C1 segment of cervical spinal cord (tissue), 14 donors: ENCODE results near the gene MEP1B.
A peak's percentile ranks its signal among the peaks of the same experiment; 100 is the strongest.
"Not testable (repeated sequence)": the region's sequence is repeated elsewhere in the genome, so short reads cannot be mapped to it uniquely, and the experiment has no call there.

Source experiments
- DNase-seq, 14 donors: peaks; one replicate each; lab custom pipeline; 2025; lab: John Stamatoyannopoulos, UW

The MEP1B gene

DNA sequence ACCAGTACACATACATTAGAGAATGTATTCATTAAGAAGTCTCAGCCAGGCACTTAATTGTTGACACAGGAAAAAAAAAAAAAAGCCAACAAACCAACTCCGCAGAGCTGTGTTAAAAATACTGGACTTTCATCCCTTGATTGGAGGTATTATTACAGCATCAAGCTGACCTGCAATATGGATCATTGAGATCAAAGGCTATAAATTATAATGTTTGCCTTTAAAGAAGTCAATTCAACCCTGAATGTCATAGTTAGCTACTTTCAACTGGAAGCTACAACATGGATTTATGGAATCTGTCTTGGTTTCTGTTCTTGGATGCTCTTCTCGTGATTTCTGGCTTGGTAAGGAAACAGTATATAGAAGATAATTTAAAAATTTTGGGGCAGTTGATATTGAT lies at the start of gene MEP1B:
MEP1B (plus strand) TSS at position 250 of the 400 bp plus-strand sequence; CDS start at position 282, 32 bp downstream.
- no peak for DNase-seq

DNA sequence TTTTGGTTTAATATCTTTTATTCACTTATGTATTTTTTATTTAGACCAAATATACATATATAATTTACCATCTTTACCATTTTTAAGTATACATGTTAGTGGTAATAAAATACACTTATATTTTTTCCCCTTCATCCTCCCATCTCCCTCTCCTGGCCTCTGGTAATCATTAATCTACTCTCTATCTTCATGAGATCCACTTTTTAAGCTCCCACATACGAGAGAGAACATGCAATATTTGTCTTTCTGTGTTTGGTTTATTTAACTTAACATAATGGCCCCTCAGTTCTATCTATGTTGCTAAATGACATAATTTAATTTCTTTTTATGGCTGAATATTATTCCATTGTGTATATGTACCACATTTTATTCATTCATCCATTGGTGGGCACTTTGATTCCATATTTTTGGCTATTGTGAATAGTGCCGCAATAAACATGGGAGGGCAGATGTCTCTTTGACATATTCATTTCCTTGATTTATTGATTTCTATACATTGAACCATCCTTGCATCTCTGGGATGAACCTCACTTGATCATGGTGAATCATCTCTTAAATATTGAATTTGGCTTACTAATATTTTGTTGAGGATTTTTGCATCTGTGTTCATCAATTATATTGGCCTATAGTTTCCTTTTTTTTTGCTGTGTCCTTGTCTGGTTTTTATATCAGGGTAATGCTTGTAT lies 41.5 kb upstream of the MEP1B start:
- no peak for DNase-seq

DNA sequence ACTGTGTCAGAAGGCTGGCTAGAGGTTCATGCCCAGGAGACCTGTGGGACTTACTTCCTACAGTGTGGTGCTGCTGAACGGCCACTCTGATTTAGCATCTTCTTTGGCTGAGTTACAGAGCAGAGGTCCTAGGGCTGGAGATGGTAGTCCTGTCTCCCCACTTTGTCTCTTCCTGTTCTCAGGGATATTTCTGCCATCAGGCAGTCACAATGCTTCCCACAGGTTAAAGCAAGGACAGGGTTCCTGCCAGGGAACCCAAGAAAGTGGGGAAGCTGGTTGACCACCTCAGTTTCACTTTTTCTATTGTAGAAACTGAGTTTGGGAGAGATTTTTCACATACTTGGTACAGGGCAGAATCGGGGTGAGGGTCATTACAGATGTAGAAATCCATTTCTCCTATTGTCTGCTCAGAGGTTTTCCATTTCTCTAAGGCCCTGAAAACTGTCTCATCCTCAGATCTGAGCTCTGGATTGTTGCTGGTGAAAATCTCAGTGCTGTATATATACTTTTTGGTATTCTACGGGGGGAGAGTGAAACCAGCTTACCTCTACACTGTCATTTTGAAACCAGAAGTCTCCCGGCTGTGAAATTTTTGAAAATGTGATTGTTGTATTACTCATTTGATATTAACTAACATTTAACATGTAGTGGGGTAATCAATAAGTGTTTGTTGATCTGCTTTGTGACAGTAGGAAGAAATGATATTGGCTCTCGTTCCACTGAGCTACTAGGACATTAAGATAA lies 37.0 kb upstream of the MEP1B start:
- DNase-seq: no peak

DNA sequence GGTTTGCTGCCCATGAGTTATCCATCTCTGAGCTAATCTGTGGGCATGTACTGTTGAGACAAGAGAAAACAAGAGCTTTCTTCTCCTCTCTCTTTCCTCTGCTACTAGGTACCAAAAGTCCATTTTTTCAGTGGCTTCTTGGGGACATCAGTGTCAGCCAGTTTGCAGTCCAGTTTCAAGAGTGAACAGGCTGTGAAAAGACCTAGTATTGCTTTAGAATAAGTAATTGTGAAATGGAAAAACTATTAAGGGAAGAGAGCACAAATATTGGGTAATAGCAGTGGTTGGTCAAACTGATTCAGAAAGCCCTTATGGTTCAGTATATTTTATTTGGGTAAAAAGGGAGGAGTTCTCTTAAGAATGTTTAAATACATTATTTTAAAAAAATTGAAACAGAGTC lies 33.0 kb upstream of the MEP1B start:
- no peak for DNase-seq

DNA sequence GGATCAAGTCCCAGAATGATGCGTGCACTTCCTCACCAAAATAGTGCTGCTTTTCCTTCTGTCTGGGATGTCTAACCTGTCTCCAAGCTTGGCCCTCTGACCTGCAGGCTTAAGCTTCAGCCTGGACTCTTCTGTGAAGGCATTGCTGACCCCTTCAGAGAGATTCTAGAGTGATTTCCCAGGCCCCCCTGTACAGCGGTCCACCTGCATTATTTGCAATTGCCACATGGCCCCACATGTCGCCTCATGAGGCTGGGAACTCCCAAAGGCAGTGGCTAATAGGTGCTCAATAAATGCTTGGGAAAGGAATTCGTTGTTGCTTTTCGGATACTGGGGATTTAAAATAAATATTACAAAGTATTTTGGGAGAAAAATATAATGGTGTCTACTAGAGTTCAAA lies 32.3 kb upstream of the MEP1B start:
- DNase-seq: no peak

DNA sequence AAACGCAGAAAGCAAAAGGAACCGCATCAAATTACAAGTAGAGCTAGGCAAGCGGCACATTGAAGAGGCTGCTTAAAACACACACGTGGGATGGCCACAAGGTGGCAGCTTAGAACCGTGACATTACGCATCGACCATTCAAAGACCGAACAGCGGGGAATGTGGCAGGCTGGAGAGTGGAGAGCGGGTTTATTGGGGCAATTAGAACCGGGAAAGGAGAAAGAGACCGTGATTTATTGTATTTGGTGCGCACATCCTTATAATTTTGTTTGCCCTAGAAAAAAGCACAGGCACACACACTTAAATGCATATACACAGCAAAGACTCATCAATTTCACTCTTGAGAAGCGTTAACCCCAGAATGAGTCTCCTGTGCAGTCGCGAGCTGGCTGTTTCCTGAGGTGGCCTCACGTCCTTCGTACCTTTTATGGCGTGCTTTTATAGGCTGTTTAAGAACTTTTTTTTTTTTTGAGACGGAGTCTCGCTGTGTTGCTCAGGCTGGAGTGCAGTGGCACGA lies 31.7 kb upstream of the MEP1B start:
- peak in 13 of 14 donors; percentile 2 to 70 (median 58) for DNase-seq

DNA sequence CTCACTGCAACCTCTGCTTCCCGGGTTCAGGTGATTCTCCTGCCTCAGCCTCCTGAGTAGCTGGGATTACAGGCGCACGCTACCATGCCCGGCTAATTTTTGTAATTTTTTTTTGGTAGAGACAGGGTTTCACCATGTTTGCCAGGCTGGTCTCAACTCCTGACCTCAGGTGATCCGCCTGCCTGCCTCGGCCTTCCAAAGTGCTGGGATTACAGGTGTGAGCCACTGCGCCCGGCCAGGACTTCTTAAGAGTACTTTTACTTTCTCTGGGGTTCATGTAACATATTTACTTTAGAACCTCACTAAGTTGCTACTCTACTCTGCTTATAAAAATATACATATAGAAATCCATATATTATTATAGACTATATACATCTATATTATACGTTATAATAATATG lies 31.2 kb upstream of the MEP1B start:
- not testable (repeated sequence) for DNase-seq

DNA sequence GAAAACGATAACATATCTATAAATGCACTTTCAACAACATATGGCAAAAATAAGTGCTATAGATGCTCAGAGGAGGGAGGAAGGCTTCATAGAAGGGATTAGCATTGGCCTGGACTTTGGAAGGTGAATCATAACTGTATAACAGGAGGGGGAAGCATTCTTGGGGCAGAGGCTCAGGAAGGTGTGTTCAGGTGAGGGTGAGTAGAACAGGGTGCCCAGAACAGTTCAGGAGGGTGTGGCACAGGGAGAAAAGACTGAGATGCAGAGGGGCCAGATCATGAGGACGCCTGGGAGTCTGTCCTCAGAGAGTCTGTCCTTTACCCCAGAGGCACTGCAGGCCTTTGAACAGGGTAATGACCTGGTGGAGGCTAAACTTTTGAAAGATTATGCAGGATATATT lies 29.3 kb upstream of the MEP1B start:
- DNase-seq: no peak

DNA sequence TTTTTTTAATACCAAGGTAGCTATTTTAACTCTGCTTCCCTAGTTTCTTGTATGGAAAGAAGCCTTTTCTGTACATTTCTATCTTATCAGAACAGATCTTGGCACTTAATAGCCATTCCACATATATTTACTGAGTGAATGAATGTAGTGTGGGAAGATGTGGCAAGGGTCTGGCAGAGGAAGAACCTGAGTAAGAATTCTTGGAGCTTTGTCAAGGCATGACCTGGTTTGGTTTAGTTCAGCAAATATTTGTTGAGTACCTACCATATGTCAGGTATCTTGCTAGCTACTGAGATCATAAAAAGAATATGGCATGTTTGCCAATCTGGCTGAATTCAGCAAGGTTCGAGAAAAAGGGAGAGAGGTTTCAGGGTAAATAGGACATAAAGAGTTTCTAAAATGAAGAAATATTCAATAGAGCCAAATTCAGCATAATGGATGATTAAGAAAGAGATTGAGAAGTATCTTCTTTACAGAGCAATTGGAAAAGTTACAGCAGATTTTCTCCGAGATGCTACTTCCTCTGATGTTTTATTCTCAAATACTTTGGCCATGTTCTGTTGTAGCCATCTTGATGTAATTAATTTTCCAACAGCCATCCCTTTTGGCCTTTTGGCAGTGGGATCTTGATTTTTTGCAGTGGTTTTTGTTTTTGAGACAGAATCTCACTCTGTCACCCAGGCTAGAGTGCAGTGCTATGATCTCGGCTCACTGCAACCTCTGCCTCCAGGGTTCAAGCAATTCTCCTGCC lies 21.7 kb upstream of the MEP1B start:
- no peak for DNase-seq

DNA sequence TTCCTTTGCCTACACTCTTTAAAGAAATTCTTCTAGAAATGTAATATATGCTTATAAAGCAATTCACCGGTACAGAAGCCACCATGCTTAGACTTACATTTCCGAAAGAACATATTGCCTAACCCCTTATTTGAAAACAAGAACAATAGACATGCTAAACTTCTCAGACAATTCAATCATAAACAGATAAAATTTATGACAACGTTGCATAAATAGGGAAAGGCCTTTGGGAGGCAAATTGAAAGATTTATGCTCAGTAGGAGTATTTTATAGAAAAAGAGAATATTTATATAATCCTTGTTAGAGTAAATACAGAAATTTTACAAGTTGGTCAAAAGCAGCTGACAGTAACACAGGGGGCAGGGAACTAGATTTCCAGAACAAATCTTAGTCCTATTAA lies 16.2 kb upstream of the MEP1B start:
- DNase-seq: no peak

DNA sequence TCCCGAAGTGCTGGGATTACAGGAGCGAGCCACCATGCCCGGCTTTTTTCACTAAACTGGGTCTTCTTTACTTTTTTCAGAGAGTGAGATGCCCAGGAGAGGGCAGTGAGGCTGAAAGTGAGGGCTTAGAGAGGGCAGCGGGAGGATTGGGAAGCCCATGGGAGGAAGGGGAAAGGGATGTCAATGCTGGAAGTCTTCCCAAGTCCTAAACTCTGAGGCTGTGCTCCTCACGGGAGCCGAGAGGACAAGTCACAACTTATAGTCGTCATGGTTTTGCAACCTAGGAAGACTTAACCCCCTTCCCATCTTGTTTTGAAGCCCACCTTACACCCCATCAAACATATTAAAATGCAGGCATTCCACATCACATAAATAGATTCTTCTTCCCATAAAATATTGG lies 15.1 kb upstream of the MEP1B start:
- DNase-seq: no peak

DNA sequence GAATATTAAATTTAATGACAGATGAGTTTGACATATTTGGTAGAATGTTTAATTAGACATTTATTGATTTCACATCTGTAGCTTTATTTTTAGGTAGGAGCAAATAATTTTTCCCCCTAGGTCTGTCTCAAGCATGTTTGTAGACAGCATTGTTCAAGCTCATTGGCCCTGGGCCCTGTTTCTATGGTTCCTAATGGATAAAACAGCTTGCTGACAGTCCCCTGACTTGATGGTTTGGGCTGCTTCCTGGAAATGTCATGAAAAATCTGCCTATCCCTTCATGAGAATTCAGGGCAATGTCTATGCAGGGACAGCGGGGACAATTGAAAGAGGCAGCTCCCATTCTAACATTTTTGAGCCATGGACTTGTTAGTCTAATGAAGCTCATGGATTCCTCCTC lies 14.6 kb upstream of the MEP1B start:
- peak in 10 of 14 donors; percentile 7 to 51 (median 26) for DNase-seq

DNA sequence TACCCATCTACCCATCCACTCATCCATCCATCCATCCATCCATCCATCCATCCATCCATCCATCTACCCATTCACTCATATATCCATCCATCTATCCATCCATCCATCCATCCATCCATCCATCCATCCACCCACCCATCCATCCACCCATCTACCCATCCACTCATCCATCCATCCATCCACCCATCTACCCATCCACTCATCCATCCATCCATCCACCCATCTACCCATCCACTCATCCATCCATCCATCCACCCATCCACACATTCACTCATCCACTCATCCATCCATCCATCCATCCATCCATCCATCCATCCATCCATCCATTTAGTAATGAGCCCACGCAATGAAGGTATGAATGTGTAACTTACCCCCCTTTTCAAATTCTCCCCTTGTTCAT lies 13.1 kb upstream of the MEP1B start:
- DNase-seq: not testable (repeated sequence)

DNA sequence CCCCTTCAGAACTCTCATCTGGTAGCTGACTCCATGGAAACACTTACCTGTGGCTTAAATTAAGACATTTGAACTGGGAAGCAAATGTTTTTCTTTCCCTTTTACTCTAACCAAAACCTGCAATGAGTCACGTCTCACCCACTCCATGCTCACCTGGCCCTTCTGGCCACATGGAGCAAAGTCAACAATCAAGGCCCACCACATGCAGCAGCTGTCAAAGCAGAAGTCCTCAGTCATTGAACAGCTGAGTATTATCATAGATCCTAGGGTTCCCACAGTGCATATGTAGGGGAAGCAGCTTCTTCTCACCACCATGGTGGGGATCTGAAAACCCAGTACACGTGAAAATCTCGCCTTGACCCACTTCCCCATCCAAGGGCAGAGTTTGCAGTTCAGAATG lies 12.3 kb upstream of the MEP1B start:
- DNase-seq: no peak

DNA sequence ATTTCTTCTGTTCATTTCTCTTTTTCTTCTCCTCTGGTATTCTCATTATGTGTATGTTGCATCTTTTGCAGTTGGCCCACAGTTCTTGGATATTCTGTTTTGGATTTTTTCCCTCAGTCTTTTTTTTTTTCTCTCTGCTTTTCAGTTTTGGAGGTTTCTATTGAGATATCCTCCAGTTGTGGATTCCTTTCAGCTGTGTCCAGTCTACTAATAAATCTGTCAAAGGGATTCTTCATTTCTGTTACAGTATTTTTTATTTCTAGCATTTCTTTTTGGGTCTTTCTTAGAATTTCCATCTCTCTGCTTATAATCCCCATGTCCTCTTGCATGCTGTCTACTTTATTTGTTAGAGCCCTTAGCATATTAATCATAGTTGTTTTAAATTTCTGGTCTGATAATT lies 6.3 kb upstream of the MEP1B start:
- DNase-seq: no peak

DNA sequence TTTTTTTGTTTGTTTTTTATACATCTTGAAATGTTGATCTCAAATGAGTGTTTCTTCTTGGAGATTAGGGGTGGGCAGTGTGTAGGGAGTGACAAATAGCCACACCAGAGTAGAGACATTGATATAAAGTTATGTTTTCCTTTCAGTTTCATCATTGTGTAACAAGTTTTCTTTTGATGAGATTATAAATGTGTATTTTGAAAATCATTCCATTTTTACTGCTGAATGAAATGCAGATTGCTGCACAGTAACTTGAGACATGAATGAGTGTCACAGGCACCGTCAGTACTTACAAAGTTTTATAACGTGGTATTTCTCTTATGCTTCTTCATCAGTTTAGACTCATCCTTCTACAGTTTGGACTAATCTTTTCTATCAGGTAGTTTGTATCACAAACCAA lies 370 bp downstream of the MEP1B start:
- no peak for DNase-seq

DNA sequence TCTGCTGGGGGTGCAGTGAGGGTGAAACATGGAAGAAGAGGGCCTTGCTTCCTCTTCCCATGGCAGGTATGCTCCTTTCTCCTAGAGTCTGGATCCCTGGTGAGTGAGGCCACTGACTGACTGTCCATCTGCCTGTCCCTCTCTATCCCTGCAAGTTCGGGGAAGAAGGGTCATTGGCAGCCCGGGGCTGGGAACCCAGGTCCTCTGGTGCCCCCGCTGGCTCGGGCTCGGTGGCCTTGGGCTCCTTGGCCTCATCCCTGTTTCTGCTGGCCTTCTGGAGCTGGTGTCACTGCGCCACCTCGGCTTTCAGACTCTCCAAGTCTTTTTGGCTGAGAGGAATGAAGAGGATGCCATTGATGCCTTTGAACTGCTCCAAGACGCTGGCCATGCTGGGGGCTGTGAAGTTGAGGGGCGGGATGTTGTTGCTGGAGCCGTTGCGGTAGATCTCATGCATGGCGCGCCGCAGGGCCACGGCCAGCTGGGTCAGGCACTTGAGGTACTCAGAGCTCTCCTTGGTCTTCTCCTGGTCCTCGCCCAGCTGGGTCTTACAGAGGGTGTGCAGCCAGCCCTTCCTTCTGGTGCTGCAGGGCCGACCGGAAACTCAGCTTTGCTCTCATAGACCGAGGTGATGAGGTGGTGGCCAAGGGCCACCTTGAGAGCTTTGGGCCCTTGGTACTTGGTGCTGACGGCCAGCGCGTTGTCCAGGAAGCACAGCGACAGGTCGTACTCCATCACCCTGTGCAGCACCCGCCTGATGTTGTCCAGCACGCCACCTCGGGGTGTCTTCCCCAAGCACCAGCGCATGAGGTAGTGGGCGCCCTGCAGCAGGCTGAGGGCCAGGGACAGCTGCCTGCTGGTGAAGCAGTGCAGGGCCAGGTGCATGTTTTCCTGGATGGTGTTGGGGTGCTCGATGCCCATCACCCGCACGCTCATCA lies 6.3 kb downstream of the MEP1B start:
- no peak for DNase-seq

DNA sequence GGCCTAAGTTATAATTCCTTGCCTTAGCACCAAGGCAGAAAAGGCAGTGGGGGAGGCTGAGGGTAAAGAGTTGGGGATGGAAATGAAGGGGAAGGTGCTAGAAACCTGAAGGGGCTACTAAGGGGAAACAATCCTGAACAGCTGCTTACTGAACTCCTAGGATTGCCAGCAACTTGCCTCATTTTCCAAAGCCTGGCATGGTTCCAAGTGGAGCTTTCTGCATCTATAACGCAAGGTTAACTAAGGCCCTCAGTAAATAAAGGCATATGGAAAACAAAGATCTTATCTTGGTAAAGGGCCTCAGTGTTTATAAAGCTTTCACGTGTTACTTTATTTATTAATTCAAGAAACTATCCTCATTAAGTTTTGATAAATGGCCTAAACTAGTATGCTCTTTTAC lies 10.9 kb downstream of the MEP1B start:
- no peak for DNase-seq

DNA sequence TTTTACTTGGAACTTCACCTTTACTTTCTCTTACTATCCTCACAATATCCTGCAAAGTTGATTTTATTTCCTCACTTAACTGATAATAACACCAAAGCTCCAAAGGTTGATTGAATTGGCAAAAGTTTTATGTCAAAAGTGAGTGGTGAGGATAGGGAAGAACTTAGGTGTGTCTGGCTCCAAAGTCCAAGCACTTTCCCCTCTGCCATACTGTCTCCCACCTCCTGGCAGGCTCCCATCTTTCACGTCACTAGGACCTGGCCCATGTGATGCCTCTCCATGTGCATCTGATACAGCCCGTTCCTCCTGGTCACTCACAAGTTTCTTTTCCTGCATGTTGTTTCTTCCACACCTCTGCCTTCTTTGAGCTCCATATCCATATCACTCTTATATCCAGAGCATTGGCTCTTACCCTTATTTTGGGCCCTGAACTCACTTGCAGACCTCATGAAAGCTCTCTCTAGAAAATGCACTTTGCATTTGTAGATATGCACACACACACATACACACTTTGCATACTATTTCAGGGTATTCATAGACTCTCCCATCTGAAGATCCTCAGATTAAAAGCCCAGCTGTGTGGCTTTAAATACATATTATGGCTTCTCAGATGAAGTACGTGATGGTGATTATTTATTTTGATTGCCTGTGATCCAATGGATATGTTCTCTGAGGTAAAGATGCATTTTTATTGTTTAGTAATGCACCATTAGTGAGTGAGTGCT lies 12.3 kb downstream of the MEP1B start:
- no peak for DNase-seq

DNA sequence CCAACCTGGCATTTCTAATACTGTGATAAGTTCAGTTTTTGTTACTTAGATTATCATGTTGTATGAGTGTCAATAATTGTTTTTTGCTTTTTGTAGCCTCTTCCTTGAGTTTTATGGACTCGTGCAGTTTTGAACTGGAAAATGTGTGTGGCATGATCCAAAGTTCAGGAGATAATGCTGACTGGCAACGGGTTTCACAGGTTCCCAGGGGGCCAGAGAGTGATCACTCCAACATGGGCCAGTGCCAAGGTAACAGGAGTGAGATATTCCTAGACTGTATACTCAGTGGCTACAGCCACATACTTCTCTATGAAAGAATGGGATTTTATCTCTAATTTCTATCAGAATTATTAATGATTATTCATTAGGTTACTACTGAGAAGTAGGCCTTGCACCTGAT lies 18.2 kb downstream of the MEP1B start:
- DNase-seq: no peak

DNA sequence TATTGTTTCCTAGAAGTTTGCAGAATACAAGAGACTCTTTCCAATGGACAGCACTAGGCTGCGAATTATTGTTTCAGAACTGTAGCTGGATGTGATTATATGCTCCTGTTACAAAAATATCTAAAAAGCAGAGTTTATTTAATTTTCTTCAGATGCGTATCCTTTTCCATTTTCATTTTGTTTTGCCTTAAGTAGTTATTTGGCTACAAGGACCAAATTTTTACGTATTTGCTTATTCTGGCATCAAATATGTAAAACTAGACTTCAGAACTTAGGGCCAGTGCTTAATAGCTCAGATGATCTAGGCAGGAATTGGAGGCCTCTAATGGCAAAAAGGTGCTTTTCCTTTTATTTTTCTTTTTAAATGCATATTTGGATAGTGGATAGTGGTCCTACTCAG lies 18.7 kb downstream of the MEP1B start:
- DNase-seq: no peak
